Activated T-helper 17 cell treated with anti-CD3 and anti-CD28 coated beads, Interleukin-2, amount 50 U/mL, for 72 hours (primary cell): Measurements from ENCODE around the gene CDC73. TPM values are rescaled to one million over a fixed set of nuclear protein-coding genes. Genes with fewer than 3 reads are reported as not detected.
A peak's percentile ranks its signal among the peaks of the same experiment; 100 is the strongest.
"Not testable (repeated sequence)": the region's sequence is repeated elsewhere in the genome, so short reads cannot be mapped to it uniquely, and the experiment has no call there.

Experiments used
- ATAC-seq: fragments of 150-1000 bp; cut with Tn5 transposase; replicated peaks from 2 replicates; pipeline ENCODE4 v1.10.0; 2021; ENCODE audit warnings: mild to moderate bottlenecking, moderate library complexity
- H3K27ac Mint-ChIP-seq: one replicate; pipeline ENCODE4 v1.8.0; 2022; ENCODE audit warnings: mixed read lengths
- H3K27me3 Mint-ChIP-seq: one replicate; pipeline ENCODE4 v1.8.0; 2022; ENCODE audit warnings: mixed read lengths
- H3K36me3 Mint-ChIP-seq: one replicate; pipeline ENCODE4 v1.8.0; 2022; ENCODE audit warnings: low read depth, mild to moderate bottlenecking, mixed read lengths
- H3K4me1 Mint-ChIP-seq: one replicate; pipeline ENCODE4 v1.8.0; 2022; ENCODE audit warnings: mixed read lengths
- H3K4me3 Mint-ChIP-seq: one replicate; pipeline ENCODE4 v1.8.0; 2022; ENCODE audit warnings: mild to moderate bottlenecking, mixed read lengths
- H3K9me3 Mint-ChIP-seq: one replicate; pipeline ENCODE4 v1.8.0; 2022; ENCODE audit warnings: mixed read lengths
- total RNA-seq, 2 donors: library from RNA; stranded (reverse); gene quantifications; one replicate each; pipeline ENCODE4 v1.2.3, GENCODE V29; 2022

Gene CDC73
- total RNA-seq, 2 donors from 2014 or later = 62.7 to 66.0 TPM

DNA sequence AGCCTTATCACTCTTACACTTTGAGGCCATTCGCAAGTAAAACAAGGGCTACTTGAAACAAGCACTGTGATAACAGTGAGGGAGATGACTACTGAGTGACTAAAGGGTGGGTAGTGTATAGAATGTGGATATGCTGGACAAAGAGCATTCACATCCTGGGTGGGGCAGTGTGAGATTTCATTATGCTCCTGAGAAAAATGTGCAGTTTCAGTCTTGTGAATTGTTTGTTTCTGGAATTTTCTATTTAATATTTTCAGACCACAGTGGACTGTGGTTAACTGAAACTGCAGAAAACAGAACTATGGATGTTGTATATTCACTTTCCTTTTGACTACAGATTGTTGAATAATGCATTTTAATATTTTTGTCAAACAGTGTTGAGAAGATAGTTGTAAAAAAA is 89.7 kb downstream of the CDC73 start:
- no peaks in the 10 kb centered on the region for H3K9me3 Mint-ChIP-seq
- H3K27ac Mint-ChIP-seq = peak overlapping the region; percentile 23
- no peaks in the 10 kb centered on the region for H3K27me3 Mint-ChIP-seq
- peaks cover 14% of the 10 kb centered on the region for H3K4me1 Mint-ChIP-seq
- H3K36me3 Mint-ChIP-seq = peaks cover 92% of the 10 kb centered on the region
- peak; percentile 86 for ATAC-seq
- no peak overlapping the region for H3K4me3 Mint-ChIP-seq

GRCh38 chr1:193212637-193213036 is 90.8 kb downstream of the CDC73 start:
- Mint-ChIP-seq H3K27ac (no peak overlapping the region), H3K27me3 (no peaks in the 10 kb centered on the region), H3K4me3 (no peak overlapping the region), H3K4me1 (peaks cover 14% of the 10 kb centered on the region), H3K9me3 (no peaks in the 10 kb centered on the region), H3K36me3 (peaks cover 92% of the 10 kb centered on the region)
- no peak for ATAC-seq

GRCh38 chr1:193213998-193214397 is 92.2 kb downstream of the CDC73 start:
- H3K36me3 Mint-ChIP-seq = peaks cover 92% of the 10 kb centered on the region
- H3K27me3 Mint-ChIP-seq = no peaks in the 10 kb centered on the region

GRCh38 chr1:193216920-193217319 is 95.1 kb downstream of the CDC73 start:
- H3K36me3 Mint-ChIP-seq = peaks cover 86% of the 10 kb centered on the region

More at GRCh38 chr1:193213998-193214397, 92.2 kb downstream of the CDC73 start:
- H3K4me1 Mint-ChIP-seq = peaks cover 14% of the 10 kb centered on the region
- no peaks in the 10 kb centered on the region for H3K9me3 Mint-ChIP-seq
- no peak overlapping the region for H3K27ac Mint-ChIP-seq
- H3K4me3 Mint-ChIP-seq = no peak overlapping the region
- ATAC-seq = no peak

DNA sequence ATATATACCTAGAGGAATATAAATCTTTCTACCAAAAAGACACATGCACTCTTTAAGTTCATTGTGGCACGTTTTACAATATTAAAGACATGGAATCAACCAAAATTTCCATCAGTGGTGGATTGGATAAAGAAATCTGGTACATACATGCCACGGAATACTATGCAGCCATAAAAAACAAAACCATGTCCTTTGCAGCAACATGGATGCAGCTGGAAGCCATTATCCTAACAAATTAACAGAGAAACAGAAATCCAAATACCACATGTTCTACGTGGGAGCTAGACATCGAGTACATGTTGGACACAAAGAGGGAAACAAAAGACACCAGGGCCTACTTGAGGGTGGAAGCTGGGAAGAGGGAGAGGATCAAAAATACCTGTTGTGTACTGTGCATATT is 97.6 kb downstream of the CDC73 start:
- H3K4me3 Mint-ChIP-seq = no peak overlapping the region
- peaks cover 10% of the 10 kb centered on the region for H3K4me1 Mint-ChIP-seq
- no peak for ATAC-seq
- H3K27me3 Mint-ChIP-seq = no peaks in the 10 kb centered on the region
- no peak overlapping the region for H3K27ac Mint-ChIP-seq
- H3K36me3 Mint-ChIP-seq = peaks cover 86% of the 10 kb centered on the region
- no peaks in the 10 kb centered on the region for H3K9me3 Mint-ChIP-seq

More at GRCh38 chr1:193216920-193217319, 95.1 kb downstream of the CDC73 start:
- Mint-ChIP-seq H3K9me3 (no peaks in the 10 kb centered on the region), H3K27me3 (no peaks in the 10 kb centered on the region), H3K4me3 (no peak overlapping the region), H3K27ac (no peak overlapping the region), H3K4me1 (peaks cover 7% of the 10 kb centered on the region)
- no peak for ATAC-seq

- Mint-ChIP-seq H3K4me1 (peaks cover 21% of the 10 kb centered on the region), H3K27me3 (no peaks in the 10 kb centered on the region), H3K4me3 (no peak overlapping the region), H3K9me3 (no peaks in the 10 kb centered on the region), H3K27ac (no peak overlapping the region), H3K36me3 (peaks cover 83% of the 10 kb centered on the region)
- no peak for ATAC-seq
These were observed 99.8 kb downstream of the CDC73 start for GRCh38 chr1:193221651-193222050.

- no peak for ATAC-seq
- Mint-ChIP-seq H3K27me3 (no peaks in the 10 kb centered on the region), H3K4me3 (no peak overlapping the region), H3K9me3 (no peaks in the 10 kb centered on the region), H3K4me1 (peaks cover 21% of the 10 kb centered on the region), H3K36me3 (peaks cover 83% of the 10 kb centered on the region), H3K27ac (no peak overlapping the region)
These were observed 100.3 kb downstream of the CDC73 start for GRCh38 chr1:193222056-193222615.

DNA sequence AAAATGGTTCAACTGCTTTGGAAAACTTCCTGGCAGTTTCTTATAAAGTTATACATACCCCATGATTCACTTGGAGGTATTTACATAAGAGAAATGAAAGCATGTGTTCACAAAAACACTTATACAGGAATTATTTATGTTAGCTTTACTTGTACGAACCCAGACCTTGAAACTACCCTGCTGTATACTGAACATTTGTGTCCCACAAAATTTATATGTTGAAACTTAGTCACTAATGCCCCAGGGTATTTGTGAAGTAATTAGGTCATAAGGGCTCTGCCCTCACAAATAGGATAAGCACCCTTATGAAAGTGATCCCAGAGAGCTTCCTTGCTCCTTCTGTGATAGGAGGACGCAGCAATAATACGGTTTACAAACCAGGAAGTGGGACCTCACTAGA is 107.3 kb downstream of the CDC73 start:
- Mint-ChIP-seq H3K27ac (no peak overlapping the region), H3K4me1 (peaks cover 11% of the 10 kb centered on the region), H3K4me3 (no peak overlapping the region), H3K36me3 (peaks cover 73% of the 10 kb centered on the region), H3K27me3 (no peaks in the 10 kb centered on the region), H3K9me3 (no peaks in the 10 kb centered on the region)
- ATAC-seq = no peak

DNA sequence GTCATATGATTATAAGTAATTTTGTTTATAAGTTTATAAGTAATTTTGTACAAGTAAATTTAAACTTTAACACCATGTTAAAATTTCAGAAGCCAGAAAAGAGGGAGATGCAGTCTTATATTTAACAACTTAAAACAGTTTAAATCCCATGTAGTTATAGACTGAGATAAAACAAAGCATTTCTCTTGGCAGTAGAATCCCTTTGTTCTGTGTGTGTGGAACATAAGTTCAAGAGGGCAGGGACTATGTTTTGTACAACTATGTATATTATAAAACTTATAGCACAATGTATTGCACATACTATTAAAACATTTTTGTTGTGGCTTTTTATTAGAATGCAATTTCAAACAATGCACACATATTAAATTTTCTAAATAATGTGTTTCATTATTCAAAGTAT is 109.3 kb downstream of the CDC73 start:
- not testable (repeated sequence) for H3K27ac Mint-ChIP-seq, H3K4me3 Mint-ChIP-seq, H3K9me3 Mint-ChIP-seq, ATAC-seq, H3K4me1 Mint-ChIP-seq, H3K27me3 Mint-ChIP-seq
- H3K36me3 Mint-ChIP-seq = peaks cover 73% of the 10 kb centered on the region

GRCh38 chr1:193234530-193234929 is 112.7 kb downstream of the CDC73 start:
- no peak overlapping the region for H3K4me3 Mint-ChIP-seq
- H3K27ac Mint-ChIP-seq = no peak overlapping the region
- H3K4me1 Mint-ChIP-seq = peaks cover 13% of the 10 kb centered on the region
- no peaks in the 10 kb centered on the region for H3K9me3 Mint-ChIP-seq
- no peak for ATAC-seq
- peaks cover 79% of the 10 kb centered on the region for H3K36me3 Mint-ChIP-seq
- no peaks in the 10 kb centered on the region for H3K27me3 Mint-ChIP-seq

- H3K27me3 Mint-ChIP-seq = no peaks in the 10 kb centered on the region
- peaks cover 33% of the 10 kb centered on the region for H3K4me1 Mint-ChIP-seq
- no peak overlapping the region for H3K27ac Mint-ChIP-seq
- no peak for ATAC-seq
- peaks cover 82% of the 10 kb centered on the region for H3K36me3 Mint-ChIP-seq
- H3K9me3 Mint-ChIP-seq = peaks cover 3% of the 10 kb centered on the region
- H3K4me3 Mint-ChIP-seq = no peak overlapping the region
These were observed 115.6 kb downstream of the CDC73 start for GRCh38 chr1:193237381-193237978.

DNA sequence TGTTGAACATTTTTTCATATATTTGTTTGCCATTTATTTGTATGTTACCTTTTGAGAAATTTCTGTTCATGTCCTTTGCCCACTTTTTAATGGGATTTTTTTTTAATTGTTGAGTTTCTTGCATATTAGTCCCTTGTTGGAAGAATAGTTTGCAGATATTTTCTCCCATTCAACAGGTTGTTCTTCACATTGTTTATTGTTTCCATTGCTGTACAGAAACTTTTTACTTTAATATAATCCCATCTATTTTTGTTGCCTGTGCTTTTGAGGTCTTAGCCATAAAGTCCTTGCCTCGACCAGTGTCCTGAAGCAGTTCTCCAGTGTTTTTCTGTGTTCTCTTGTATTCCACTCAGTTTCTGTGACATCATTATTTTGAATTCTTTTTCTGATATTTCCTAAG is 118.8 kb downstream of the CDC73 start:
- no peak for ATAC-seq
- Mint-ChIP-seq H3K36me3 (peaks cover 75% of the 10 kb centered on the region), H3K4me3 (peak overlapping the region; percentile 33), H3K27me3 (no peaks in the 10 kb centered on the region), H3K9me3 (peaks cover 3% of the 10 kb centered on the region), H3K4me1 (peaks cover 33% of the 10 kb centered on the region), H3K27ac (peak overlapping the region; percentile 83)

DNA sequence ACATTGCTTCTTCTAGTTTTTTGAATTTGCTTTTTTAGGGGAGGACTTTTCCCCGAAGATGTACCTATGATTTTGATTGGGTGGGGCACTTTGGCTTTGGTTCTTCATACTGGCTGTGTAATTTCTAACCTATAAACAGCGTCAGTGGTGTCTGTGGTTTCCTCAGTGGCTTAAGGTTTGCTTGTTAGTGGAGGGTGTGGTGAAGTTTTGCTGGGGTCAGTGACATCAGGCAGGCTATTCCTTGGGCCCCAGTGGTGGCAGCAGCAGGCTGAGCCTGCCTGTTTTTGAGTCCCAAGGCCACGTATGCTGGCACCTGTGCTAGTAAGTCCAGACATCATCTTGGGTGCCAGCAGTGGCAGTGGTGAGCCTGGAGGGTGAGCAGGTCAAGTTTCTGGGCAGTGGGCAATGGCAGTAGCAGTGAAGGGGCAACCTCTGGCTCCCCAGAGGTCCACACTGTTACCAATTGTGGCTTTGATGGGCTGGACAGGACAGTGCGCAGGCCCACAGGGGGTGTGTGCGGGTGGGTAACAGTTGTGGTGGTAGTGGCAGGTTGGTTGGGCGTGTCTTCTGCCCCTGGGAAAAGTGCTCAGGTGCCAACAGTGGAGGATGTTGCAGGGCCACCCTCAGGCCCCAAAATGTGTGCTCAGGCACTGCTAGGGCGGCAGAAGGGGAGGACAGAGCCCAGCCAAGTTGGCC is 119.4 kb downstream of the CDC73 start:
- H3K4me3 Mint-ChIP-seq = peak overlapping the region; percentile 33
- ATAC-seq = peak; percentile 74
- H3K4me1 Mint-ChIP-seq = peaks cover 33% of the 10 kb centered on the region
- H3K27me3 Mint-ChIP-seq = no peaks in the 10 kb centered on the region
- H3K9me3 Mint-ChIP-seq = peaks cover 3% of the 10 kb centered on the region
- H3K27ac Mint-ChIP-seq = peak overlapping the region; percentile 83
- H3K36me3 Mint-ChIP-seq = peaks cover 76% of the 10 kb centered on the region

DNA sequence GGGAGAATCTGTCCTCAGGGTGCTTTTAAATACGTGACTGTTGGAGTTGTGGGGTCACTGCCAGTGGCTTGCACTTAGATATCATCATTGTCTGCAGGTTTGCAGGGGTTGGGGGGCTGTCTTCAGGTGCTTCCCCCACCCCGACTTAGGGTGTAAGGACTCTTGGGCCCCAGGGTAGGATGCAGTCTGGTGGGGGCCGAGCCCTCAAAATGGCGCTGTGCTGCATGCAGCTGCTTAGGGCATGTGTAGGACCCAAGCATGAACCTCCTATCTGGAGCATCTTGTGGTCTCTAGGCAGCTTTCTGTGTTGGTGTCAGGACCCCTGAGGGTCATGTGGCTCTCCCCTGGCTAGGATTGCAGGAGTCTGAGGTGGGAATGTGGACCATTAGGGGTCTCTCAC is 120.2 kb downstream of the CDC73 start:
- Mint-ChIP-seq H3K36me3 (peaks cover 76% of the 10 kb centered on the region), H3K27me3 (no peaks in the 10 kb centered on the region), H3K4me1 (peaks cover 33% of the 10 kb centered on the region), H3K9me3 (peaks cover 3% of the 10 kb centered on the region), H3K27ac (no peak overlapping the region), H3K4me3 (no peak overlapping the region)
- ATAC-seq = no peak

- H3K27me3 Mint-ChIP-seq = no peaks in the 10 kb centered on the region
- no peak for ATAC-seq
- peaks cover 81% of the 10 kb centered on the region for H3K36me3 Mint-ChIP-seq
- H3K4me1 Mint-ChIP-seq = no peaks in the 10 kb centered on the region
- H3K4me3 Mint-ChIP-seq = no peak overlapping the region
- H3K9me3 Mint-ChIP-seq = no peaks in the 10 kb centered on the region
- no peak overlapping the region for H3K27ac Mint-ChIP-seq
These were observed 127.4 kb downstream of the CDC73 start for GRCh38 chr1:193249187-193249586.
